ENCODE results near the gene ZNF879.

GRCh38 chr5:179023528-179024189, at the start of gene ZNF879:
- TF ChIP-seq CTCF (conservative IDR thresholded peaks at IDR 0.05 in 1 of 2, IDR thresholded peaks at IDR 0.05 in 1 of 2; ENCODE audit: low read depth in 1 of 2, low read length in 2 of 2) = no peak
- TF ChIP-seq EZH2 (IDR thresholded peaks at IDR 0.05; ENCODE audit: low read length, missing control alignments) = no peak
